Thyroid gland (tissue), 4 donors: ENCODE results near the gene ATG14.
A peak's percentile ranks its signal among the peaks of the same experiment; 100 is the strongest.

Experiments used
- POLR2A ChIP-seq, 2 donors: fragments of 450-650 bp; IDR thresholded peaks; one replicate each; pipeline ENCODE4 v1.6.1; 2017; ENCODE audit warnings: antibody characterized with exemption in 2 of 2, mild to moderate bottlenecking in 2 of 2, moderate library complexity in 1 of 2
- TF ChIP-seq, protein P1 (sequence below), 6 experiments: fragments of 200-600 bp in 3 of 6; fragments of 450-650 bp in 3 of 6; sonication (generic) in 3 of 6; IDR thresholded peaks; one replicate each; pipeline ENCODE4 v1.5.1; 2016 to 2019; ENCODE audit warnings: antibody characterized with exemption in 6 of 6, mild to moderate bottlenecking in 2 of 6, inconsistent platforms in 1 of 6, moderate library complexity in 1 of 6

GRCh38 chr14:55411426-55412389, at the start of gene ATG14:
- TF ChIP-seq, protein P1, sequence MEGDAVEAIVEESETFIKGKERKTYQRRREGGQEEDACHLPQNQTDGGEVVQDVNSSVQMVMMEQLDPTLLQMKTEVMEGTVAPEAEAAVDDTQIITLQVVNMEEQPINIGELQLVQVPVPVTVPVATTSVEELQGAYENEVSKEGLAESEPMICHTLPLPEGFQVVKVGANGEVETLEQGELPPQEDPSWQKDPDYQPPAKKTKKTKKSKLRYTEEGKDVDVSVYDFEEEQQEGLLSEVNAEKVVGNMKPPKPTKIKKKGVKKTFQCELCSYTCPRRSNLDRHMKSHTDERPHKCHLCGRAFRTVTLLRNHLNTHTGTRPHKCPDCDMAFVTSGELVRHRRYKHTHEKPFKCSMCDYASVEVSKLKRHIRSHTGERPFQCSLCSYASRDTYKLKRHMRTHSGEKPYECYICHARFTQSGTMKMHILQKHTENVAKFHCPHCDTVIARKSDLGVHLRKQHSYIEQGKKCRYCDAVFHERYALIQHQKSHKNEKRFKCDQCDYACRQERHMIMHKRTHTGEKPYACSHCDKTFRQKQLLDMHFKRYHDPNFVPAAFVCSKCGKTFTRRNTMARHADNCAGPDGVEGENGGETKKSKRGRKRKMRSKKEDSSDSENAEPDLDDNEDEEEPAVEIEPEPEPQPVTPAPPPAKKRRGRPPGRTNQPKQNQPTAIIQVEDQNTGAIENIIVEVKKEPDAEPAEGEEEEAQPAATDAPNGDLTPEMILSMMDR (IDR thresholded peaks at IDR 0.05): peak in 1 of 6 experiments; percentile 14
- peak in 1 of 2 donors; percentile 64 for TF ChIP-seq POLR2A (IDR thresholded peaks at IDR 0.05)
